GM12872 (cell line): Measurements from ENCODE around the gene COL23A1.

ENCODE experiments used
- CTCF ChIP-seq: IDR thresholded peaks from 3 replicates; pipeline ENCODE4 v1.5.1; 2011; ENCODE audit warnings: low read depth, mild to moderate bottlenecking, low read length, moderate library complexity; ENCODE audit not compliant: insufficient read depth

COL23A1 gene

GRCh38 chr5:178602752-178603151 is 12.6 kb upstream of the COL23A1 start:
- no peak for TF ChIP-seq CTCF

DNA sequence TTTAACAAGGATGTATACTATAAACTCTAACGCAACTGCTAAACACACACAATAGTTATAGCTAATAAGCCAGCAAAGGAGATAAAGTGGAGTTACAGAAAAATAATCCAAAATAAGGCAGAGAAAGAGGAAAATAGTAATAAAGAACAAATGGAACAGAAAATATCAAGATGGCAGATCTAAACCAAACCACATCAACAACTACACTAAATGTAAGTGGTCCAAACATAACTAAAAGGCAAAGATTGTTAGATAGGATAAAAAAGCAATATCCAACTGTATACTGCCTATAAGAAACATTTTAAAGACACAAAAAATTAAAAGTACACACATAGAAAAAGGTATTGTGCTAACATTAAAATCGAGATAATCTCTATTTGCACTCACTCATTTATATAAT is 5.6 kb upstream of the COL23A1 start:
- TF ChIP-seq CTCF = no peak

DNA sequence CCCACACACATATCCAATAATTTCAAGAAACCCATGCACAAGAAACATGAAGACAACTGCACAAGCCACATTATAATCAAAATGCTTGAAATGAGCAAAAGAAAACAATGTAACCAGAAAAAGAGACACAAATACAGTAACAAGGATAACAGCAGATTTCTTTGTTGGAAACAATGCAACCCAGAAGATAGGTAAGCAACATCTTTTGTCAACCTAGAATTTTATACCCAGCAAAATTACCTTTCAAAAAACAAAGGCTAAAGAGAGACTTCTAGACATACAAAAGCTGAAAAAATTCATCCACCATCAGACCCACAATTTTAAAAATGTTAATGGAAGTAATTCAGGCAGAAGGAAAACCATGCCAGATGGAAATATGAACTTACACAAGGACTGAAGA is 5.0 kb upstream of the COL23A1 start:
- TF ChIP-seq CTCF = no peak

DNA sequence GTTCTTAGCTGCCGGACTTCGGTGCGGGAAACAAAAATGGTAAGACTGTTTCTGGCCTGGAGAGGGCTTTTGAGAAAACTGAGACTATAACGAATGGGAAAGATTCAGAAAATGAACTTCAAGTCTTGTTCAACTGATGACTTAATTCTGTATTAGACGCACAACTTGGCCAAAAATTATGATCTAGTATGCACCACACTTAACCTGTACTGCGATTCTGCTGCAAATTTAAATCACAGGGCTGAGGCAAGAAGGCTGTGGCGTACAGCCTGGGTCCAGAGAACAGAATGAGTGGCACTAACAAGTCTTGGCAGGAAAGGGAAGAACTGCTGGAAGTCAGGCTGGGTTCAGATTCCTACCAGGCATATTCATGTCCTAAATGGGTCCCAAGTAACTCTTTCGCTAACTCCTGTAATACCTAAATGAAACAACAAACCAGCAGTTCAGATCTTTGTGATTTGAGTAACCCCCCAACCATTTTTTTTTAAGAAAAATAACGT is 781 bp upstream of the COL23A1 start:
- no peak for TF ChIP-seq CTCF

GRCh38 chr5:178589180-178590140 is 733 bp downstream of the COL23A1 start:
- TF ChIP-seq CTCF = no peak

DNA sequence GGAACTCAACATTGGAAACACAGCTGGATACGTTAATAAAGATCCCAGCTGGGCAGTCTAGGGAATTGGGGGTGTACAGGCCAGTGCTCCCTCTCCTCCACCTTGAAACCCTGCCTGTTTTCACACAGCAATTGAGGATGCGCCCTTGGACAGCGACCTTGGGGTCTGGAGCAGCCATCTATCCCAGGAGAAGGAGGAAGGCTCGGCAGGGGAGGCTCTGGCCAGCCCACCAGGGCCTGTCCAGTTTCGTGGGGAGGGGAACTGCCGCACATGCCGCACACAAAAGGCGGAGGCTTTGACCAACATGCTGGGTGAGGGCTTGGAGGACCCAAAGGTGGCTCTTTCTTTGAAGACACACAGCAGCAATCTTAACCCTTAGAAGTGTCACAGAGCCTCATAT is 1.4 kb downstream of the COL23A1 start:
- no peak for TF ChIP-seq CTCF

DNA sequence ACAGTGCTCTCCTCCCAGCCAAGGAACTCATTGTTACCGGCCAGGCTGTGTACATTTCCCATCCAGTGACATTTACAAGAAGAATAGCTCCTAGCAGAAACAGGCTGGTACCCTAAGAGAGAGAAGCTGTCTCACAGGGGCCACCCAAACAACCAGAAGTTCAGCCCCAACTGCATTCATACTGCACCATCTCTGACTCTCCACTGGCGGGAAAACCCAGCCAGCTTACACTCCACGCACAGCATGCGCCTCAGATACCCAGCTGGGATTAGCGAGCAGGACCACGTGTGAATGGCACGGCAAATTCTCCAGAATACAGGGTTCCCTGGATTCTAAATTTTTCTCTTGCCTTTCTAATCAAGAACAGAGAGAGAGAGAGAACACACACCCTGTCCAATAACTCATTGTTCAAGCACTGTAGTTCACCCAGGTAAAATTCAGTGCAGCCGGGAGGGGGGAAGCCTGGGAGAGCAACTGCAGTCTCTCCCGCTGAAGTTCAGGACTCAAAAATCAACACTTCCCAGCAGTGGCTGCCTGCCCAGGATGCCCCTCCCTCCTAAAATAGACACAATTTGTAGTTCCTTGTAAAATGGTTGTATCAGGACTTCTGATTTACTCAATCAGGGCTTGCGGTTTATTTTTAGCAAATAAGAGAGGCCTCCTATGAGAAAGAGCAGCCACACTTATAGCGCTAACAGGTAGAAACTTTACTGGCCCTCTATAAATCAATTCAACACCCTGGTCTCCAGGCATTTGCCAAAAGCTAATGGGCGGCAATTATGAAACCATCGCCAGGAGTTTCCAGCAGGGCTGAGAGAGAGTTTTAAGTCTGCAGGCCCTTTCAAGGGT is 2.2 kb downstream of the COL23A1 start:
- TF ChIP-seq CTCF = no peak
